ENCODE measurements around the gene CDK6.

DNA sequence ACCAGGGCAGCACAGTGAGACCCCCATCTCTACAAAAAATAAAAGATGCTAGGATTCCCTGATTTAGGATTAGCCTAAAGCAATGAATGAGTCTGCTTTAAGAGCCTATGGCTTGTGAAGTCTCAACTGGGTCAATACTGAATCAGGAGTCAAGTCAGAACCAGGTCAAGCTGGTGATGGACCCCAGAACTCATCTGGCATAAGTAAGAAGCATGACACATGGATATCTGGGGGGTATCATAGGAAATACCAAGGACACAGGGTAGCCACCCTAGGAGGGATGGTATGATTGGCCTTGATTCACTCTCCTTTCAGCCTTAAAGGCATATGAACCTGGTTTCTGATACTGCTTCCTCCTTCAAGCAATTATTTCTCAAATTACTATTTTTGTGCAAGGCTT lies 167.8 kb downstream of the CDK6 start:
- TF ChIP-seq RNF2 (IDR thresholded peaks at IDR 0.05; ENCODE audit: borderline replicate concordance, low read depth, low read length, missing control alignments, poor library complexity, severe bottlenecking), result no peak
- TF ChIP-seq SIRT6 (IDR thresholded peaks at IDR 0.05; ENCODE audit: low read length), result no peak
- TF ChIP-seq, protein P1, sequence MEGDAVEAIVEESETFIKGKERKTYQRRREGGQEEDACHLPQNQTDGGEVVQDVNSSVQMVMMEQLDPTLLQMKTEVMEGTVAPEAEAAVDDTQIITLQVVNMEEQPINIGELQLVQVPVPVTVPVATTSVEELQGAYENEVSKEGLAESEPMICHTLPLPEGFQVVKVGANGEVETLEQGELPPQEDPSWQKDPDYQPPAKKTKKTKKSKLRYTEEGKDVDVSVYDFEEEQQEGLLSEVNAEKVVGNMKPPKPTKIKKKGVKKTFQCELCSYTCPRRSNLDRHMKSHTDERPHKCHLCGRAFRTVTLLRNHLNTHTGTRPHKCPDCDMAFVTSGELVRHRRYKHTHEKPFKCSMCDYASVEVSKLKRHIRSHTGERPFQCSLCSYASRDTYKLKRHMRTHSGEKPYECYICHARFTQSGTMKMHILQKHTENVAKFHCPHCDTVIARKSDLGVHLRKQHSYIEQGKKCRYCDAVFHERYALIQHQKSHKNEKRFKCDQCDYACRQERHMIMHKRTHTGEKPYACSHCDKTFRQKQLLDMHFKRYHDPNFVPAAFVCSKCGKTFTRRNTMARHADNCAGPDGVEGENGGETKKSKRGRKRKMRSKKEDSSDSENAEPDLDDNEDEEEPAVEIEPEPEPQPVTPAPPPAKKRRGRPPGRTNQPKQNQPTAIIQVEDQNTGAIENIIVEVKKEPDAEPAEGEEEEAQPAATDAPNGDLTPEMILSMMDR (IDR thresholded peaks at IDR 0.05; ENCODE audit: control extremely low read depth in 1 of 3, insufficient read depth in 1 of 3, low read depth in 1 of 3, low read length in 3 of 3), result no peak
- no peak for TF ChIP-seq POLR2A (IDR thresholded peaks at IDR 0.05; ENCODE audit: control extremely low read depth in 1 of 2, low read depth in 2 of 2, low read length in 2 of 2)
- TF ChIP-seq EZH2 (IDR thresholded peaks at IDR 0.05; ENCODE audit: low read depth, low read length, severe bottlenecking), result no peak
- no peak for TF ChIP-seq POLR2AphosphoS5 (IDR thresholded peaks at IDR 0.05; ENCODE audit: low read depth, low read length)
- TF ChIP-seq, protein P2, sequence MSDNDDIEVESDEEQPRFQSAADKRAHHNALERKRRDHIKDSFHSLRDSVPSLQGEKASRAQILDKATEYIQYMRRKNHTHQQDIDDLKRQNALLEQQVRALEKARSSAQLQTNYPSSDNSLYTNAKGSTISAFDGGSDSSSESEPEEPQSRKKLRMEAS (IDR thresholded peaks at IDR 0.05), result no peak
- no peak for TF ChIP-seq GTF2F1 (IDR thresholded peaks at IDR 0.05; ENCODE audit: borderline replicate concordance, low read depth, low read length)
- TF ChIP-seq NRF1 (IDR thresholded peaks at IDR 0.05; ENCODE audit: low read depth, low read length), result no peak
- TF ChIP-seq SAP30 (IDR thresholded peaks at IDR 0.05; ENCODE audit: insufficient read depth, insufficient replicate concordance, low read length), result no peak
- no peak for TF ChIP-seq GABPA (IDR thresholded peaks at IDR 0.05; ENCODE audit: borderline replicate concordance, insufficient read depth, low read length)
- TF ChIP-seq SP1 (IDR thresholded peaks at IDR 0.05; ENCODE audit: low read depth, low read length), result no peak

All from H1 (cell line).